GM19467 (cell line): ENCODE measurements around the gene NCOA6.

ENCODE experiments used
- ATAC-seq: cut with Tn5 transposase; IDR thresholded peaks from one replicate; pipeline ENCODE4 v1.9.1; 2021; ENCODE audit warnings: mild to moderate bottlenecking, moderate library complexity; ENCODE audit not compliant: unreplicated experiment

Gene NCOA6

DNA sequence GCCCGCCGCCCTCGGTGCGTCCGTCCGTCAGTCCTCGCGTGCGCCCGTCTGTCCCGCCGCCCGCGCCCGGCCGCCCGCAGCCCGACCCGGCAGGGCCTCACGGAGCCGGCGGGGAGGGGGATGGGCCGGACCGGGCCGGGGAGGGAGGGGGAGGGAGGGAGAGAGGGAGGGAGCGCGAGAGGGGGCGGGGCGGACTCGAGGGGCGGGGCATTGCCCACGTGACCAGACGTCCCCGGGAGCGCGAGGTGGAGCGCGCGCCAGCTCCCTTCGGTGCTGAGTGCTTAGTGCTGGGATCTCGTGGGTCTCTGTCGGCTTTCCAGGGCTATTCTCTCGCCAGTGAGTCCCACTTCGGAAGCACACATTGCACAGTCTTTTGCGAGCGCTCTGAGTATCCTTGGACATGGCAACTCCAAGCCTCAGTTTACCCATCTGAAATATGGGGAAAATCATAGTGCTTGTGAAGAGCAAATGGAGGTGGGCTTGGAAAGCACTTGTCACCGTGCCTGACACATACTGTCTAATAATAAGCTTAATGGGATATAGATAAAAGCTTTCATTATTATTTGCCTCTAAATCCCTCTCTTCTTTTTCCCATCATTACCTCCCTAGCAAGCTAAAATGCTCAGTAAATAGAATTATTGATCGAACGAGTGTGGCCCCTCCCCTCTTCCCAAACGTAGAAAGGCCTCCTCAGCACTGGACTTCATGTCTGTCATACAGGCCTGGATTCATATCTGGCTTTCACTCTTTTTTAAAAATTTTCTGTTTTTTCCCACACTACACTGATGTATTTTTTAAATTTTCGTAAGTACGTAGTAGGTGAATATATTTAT lies at the start of gene NCOA6:
TSS of gene NCOA6 (minus strand) at position 122 of the 833 bp plus-strand sequence. CDS start 43,296 bp downstream, outside the sequence.
- ATAC-seq = peak; percentile 40

DNA sequence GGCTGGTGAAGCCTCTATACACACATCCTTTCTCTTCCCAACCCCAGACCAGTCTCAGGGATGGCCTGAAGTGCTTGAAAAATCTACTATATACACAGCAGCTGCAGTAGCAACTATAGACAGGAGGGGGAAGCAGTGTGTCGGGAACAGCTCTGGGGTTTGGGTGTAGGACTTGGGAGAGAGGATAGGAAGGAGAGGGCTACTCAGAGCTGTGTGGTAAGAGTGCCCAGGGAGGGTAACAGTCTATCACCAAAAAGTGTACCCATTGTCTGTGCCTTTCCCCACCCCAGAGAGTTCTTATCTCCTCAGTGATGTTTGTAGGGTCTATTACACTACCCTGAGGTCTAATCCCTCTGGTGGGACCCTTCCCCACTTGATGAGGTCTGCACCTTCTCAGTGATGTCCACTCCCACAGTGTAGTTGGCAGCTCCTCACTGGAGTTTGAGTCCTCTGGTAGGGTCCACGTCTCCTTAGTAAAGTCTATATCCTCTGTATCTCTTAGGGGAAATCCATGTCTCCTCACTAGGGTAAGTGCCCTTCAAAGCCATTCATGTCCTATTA lies 48.7 kb upstream of the NCOA6 start:
- no peak for ATAC-seq

DNA sequence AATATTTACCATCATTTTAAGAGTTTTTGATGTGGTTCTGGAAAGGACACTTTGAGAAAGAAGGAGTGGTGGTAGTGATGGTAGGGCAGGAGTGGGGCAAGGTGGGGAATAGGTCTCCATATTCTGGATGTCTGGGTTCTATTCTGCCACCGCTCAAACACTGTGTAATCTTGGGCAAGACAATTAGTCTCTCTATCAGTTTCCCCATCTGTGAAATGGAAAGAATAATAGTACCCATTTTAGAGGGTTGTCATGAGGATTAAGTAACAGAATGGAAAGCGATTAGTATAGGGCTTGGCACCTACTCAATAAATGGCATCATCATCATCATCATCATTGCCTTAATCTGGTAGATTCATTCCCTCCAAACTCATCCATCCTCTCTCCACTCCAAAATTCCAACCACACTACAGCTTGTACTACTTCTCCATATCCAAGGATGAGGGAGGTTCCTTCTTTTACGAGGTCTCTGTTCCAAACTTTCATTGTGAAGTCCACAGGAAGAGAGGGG lies 48.2 kb upstream of the NCOA6 start:
- ATAC-seq = no peak

DNA sequence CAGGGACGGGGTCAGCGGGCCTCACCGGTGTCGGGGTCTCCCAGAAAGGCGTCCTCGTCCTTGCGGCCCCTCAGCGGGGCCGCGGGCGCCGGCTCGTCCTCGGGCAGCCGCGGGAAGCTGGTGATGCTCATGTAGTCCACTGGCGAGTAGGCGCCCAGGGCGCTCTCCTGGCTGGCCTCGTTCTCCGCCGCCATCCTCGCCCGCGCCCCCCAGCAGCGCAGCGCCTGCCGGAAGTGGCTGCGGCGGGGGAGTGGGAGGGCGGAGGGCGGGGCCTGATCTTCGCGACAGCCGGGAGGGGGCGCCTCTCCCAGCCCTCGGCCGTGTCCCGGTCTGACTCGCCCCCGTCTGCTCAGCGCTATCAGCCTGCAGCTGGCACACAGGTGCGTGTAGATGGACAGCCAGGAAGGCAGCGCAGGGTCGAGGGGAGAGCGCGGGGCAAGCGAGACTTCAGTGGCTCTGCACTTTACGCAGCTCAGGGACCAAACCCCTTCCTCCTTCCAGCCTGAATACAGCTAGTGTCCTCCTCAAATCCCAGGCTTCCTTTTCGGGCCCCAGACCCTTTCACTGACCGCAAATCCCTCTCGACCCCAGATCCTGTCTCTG lies 47.3 kb upstream of the NCOA6 start, which contains the start of gene GGT7:
TSS of gene GGT7 (minus strand) at position 235 of the 603 bp plus-strand sequence. CDS start at position 194, 41 bp downstream.
- ATAC-seq = peak; percentile 42

DNA sequence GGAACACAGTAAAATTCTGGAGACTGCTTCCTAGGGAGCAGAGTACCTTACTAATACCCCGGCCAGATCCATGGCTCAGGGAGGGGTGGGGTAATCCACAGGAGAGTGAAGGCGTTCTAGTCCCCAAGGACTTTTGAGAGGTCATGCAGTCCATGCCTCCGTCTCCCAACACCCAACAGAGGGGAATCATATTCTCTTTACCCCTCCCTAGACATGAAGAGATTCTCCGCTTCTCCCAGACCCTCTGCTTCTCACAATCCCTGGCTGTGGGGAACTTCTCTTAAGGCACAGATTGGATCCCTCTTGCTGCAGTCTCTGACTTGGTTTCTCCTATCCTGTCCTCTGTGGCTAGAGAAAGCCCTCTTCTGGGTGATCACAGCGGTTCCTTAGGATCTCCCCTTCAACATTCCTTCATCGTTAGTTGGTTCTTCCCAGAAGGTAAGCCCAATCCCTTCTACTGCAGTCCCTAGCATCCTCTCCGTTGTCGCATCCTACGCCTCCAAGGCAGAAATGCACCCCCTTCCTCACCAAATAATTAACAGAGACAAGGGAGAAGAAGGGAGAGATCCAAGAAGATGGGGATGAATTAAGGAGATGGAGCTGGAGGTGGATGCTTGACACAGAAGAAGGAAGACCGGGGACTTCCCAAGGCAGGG lies 46.6 kb upstream of the NCOA6 start:
- ATAC-seq = no peak

DNA sequence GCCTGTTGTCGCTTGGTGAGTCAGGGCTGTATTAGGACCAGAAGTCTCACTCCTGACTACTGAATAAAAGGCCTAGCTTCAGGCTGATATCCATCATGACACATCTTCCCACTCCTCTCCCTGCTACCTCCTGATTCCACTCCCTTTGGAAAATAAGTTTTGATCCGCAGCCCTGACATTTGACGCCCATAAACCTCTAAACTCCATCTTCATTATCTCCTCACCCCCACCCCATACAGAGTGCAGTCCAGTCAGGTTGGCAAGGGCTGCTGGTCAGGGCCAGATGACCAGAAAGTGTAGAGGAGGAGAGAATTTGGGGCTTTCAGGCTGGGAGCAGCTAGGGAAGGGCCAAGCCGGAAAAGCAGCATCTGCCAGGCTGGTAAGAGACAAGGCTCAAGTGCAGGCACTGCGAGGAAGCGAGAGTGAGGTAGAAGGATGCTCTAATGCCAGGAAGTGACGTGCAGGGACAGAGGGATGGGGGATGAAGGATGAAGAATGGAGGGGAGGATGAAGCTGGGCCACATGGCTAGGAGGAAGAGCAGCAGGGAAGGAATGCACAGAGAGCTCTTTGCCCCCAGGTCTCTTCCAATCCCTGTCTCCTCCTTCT lies 46.0 kb upstream of the NCOA6 start:
- ATAC-seq = no peak

DNA sequence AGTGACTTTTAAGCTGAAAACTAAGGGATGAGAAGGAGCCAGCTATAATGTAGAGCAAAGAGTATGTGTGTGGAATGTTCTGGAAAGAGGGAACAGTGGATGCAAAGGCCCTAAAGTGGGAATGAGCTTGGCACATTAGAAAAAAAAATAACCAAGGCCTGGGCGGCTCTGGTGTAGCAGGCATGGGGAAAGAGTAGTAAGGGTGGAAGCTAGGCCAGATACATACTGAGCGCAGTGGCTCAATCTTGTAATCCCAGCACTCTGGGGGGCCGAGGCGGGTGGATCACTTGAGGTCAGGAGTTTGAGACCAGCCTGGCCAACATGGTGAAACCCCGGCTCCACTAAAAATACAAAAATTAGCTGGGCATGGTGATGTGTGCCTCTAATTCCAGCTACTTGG lies 38.8 kb upstream of the NCOA6 start:
- no peak for ATAC-seq

DNA sequence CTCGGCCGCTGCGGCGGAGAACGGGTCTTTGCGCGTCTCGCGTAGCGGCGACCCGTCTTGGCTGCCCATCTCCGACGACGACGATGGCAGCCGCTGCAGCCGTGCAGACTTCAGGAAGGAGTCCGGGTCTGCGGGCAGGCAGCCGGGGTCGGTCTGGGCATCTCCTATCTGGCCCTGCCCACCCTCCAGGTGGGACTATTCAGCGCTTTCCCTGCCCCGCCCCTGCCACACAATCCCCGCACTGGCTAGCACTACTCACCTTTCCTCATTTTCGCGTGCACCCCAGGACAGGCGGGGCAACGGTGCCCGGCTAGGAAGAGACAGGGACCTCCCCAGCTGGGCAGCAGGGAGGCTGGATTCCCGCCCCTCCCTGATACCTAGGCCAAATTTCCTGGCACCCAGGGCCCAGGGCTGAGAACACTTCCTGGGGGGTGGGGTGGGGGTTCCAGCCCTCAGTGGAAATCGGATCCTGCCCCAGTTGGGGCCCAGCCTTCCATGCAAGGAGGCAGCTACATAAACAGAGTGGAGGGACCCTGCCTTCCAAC lies 38.0 kb upstream of the NCOA6 start:
- ATAC-seq = no peak

DNA sequence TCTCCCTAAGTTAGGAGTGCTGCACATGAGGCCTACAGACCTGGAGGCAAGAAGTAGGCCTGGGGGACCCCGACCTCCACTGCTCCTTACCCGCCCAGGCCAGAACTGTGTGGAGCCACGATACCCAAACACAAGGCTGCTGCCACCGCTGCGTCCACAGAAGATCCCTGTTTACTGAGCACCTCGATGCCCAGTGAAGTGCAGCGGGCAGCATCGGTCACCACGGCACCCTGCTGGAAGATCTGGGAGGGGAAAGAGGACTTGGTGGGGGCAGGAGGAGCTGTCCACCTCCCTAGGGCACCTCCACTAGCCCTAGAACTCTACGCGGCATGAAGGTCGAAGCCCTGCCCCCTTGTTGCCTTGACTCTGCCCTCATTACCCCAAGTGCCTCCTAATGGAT lies 37.3 kb upstream of the NCOA6 start:
- ATAC-seq = no peak

DNA sequence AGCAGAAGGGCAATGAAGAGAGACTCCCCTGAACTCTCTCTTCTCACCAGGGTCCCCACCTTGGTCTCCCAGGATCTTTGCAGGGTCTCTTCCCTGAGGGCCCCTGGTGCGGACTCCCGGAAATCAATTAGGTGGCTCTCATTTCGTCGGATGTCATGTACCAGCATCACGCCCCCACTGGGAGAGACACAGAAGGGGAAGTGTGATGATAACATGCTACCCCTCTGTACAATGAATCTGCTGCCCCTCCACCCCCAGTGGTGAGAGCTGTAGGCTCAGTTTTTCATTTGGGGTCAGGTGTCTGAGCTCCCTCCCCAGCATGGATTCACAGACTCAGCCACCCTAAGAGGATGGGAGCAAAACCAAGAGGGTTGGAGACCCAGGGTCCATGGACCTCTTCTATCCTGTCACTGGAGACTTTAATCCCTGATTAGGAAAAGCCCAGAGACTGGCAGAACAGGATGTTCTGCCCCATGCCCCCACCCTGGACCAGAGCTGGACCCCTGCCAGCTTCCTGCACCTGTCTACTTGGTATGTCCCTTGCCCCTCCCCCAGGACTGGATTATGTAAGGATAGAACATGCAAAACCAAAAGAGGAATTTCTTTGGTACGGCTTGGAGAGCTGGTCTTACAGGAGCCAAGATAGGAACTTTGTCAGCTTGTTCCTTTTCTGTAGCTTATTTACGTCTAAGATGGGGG lies 36.1 kb upstream of the NCOA6 start:
- ATAC-seq = no peak

DNA sequence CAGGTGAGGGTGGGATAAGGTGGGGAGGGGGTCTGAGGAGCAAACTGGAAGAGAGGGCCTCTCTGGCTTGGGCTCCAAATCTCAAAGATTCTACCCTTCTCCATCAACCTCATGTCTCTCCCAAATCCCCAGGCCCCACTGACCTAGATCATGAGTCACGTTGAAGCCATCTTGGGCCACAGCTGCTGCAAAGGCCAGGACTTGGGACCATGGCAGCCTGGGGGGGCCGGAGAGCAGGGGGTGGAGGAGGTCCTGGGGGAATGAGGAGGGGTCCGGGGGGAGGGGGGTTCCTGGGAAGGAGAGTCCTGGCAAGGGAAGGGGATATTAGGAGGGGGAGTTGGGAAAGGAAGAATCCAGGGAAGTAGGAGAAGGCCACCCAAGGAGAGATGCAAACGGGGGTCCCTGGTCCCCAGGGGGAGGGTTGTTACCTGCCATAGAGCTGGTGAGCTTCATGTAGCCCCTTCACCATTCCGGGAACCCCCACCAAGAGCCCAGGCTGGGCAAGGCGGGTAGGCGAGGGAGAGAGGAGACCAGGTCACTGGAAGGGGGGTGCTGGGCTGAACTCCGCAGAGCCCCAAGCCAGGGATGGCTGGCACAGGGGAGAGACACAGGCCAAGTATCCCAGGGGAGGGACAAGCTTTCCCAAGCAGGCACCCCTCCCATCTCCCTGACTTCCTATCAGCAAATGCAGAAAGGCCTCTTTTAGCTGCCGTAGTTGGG lies 34.5 kb upstream of the NCOA6 start:
- ATAC-seq = no peak

DNA sequence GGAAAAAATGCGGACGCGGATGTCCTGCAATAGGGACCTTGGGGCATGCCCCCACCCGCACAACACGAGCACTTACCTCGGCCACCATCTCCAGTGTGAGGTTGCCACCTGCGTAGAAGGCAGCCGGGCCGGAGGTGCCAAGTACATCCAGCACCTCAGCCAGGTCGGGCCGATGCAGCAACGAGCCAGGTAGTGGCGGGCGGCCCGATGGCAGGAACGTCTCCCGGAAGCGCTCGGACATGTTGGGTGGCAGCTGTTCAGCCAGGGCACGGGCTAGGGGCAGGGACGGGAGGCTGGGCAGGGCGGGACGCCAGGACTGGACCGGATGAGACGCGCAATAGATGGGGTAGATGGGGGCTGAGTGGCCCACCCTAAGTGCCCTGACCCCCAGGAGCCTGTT lies 33.9 kb upstream of the NCOA6 start:
- no peak for ATAC-seq

DNA sequence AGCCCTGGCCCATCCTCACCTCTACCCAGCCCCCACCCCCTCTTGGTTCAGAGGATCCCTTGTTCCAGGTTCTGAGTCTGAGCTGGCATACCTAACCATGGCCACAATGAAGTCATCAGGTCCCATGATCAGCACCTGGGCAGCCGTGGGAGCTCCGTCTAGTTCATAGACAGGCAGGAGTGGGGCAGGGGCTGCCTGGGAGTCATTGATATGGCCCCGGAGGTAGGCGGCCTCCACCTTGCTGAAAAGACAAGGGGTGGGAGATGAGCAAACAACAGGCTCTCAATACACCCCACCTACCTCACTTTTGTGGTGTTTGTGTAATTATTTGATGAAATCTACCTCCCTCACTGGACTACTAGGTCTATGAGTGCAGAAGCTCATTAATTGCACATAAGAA lies 26.8 kb upstream of the NCOA6 start:
- ATAC-seq = no peak

DNA sequence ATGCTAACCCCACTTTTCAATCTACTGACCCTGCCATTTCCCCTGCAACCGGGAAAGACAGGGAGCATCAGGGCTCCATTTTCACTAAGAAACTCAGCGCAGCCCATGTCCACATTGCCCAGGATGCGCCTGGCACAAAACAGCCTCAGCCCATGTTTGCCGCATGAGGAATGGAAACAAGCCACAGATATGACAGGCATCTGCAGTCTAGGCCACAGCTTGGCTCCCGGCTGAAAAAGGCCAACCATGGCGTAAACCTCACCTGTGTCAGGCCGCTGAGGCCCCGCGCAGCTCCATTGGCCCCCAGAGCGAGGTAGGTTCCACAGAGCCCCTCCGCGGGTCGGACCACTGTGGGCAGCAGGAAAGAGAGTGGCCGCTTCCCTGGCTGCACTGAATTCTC lies 25.5 kb upstream of the NCOA6 start:
- ATAC-seq = no peak

DNA sequence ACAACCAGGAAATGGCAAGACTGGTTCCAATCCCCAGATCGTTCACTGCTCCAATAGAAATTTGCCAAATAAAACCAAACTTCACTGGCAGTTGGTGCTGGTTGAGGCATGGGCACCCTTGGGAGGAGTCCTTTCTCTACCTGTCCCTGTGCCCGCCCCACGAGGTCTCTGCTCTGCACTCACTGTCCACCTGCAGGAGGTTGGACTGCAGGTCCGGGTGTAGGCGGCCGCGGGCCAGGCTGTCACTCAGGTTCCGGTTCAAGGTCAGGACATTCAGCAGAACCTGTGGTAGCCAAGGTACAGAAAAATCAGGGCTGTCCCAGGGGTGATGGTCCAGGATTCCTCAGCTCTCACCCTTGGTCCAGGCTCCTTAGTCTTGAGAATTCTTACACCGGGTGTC lies 24.3 kb upstream of the NCOA6 start:
- ATAC-seq = no peak

DNA sequence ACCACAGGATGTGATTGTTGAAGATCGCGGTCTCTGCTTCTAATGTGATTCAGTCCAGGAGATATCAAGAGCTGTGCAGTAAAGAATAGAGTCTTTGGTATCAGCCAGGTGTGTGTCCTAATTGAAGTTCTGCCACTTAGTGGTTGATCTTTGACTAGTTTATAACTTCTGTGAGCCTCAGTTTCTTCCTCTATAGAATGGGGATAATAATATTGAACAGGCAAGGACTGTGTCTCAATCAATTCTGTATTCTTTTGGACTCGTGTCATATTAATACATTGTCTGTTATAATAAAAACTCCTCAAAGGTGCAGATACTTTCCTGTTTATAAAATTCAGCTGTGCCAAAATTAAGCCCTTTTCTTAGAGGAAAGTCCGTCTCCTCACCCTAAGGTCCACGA lies 23.1 kb upstream of the NCOA6 start:
- ATAC-seq = no peak

DNA sequence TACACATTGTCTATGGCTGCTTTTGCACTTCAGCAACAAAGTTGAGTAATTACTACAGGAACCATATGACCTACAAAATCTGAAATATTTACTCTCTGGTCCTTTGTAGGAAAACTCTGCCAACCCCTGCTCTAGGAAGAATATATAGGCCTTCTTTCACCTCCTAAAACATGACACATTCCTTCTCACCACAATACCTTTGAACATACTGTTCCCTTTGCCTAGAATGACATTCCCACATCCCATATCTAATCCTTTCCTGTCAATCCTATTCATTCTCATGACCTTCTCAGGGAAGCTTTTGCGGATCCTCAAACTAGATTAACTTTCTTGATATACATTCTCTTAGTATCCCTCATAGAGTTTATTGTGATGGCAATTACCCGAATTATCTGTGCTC lies 18.0 kb upstream of the NCOA6 start:
- no peak for ATAC-seq

DNA sequence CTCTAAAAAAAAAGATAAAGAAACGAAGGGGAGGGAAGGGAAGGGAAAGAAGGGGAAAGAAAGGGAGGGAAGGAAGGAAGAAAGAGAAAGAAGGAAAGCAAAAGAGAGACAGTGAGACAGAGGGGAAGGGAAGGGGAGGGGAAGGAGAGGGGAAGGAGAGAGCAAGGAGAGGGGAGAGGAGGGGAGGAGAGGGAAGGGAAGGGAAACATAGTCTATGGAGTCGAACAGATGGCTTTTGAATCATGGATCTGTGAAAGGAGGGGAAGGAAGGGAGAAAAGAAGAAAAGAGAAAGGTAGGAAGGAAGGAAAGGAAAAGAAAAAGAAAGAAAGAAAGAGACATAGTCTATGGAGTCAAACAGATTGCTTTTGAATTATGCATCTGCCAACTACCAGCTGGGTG lies 16.7 kb upstream of the NCOA6 start:
- ATAC-seq = no peak

DNA sequence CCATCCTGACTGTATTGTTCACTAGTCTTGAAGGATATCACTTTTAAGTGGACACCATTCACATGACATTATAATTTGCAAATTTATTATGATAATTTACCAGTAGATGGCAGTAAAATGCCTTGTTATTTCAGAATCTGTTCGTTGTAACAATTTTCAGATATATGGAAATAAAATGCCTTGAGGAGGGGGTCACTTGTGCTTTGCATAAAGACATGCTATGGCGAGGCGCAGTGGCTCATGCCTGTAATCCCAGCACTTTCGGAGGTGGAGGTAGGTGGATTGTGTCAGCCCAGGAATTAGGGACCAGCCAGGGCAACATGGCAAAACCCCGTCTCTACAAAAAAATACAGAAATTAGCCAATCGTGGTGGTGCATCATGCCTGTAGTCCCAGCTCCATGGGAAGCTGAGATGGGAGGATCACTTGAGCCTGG lies 9.0 kb upstream of the NCOA6 start:
- no peak for ATAC-seq
